DMS 273 (cell line): ENCODE measurements around the gene KCNQ5.
"Not testable (repeated sequence)": the region's sequence is repeated elsewhere in the genome, so short reads cannot be mapped to it uniquely, and the experiment has no call there.

Source experiments
- DNase-seq: peaks from one replicate; lab custom pipeline; 2025; ENCODE audit not compliant: unreplicated experiment; lab: John Stamatoyannopoulos, UW

The KCNQ5 gene

GRCh38 chr6:72984189-72984831 lies 362.4 kb downstream of the KCNQ5 start:
- DNase-seq, result not testable (repeated sequence)

DNA sequence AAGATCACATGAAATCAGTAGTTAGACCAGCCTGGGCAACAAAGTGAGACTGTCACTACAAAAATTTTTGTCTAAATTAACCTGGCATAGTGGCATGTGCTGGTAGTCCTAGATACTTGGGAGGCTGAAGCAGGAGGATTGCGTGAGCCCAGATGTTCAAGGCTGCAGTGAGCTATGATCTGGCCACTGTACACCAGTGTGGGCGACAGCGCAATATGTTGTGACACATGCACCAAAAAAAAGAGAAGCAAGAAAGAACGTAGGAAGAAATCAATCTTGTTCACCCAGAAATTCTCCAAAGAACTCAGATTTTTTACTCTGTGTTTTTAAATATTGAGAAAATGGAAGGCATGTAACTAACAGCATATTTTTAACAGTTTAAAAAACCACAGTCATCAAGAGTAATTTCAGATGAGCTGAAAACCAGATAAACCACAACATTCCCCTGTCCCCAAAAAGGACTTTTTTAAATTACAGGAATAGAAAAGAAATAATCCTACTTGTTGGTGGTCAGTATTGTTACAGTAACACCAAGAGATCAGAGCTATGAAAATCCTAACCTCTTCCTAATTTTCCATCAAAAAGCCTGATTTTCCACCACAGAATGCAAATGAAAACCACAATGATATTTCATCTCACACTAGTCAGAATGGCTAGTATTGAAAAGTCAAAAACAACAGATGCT lies 363.3 kb downstream of the KCNQ5 start:
- no peak for DNase-seq

- DNase-seq, result no peak
These were observed 365.4 kb downstream of the KCNQ5 start for GRCh38 chr6:72987301-72987700.

DNA sequence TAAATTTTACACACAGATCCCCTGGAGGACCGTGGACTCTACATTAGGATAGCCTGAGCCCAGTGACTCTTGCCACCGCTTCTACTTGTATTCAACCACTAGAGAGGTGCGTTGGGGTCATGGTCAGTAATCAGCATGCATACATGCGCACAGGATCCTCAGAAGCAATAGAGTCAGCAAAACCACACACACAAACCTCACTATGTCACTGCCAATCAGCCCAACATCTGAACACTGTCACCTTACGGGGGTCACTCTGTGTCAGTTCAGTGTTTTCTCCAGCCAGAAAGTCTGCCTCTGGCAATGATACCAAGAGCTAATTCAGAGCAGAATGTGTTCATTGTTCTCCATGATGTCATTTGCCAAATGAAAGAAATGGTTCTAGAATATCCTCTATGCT lies 378.1 kb downstream of the KCNQ5 start:
- DNase-seq, result no peak

GRCh38 chr6:73000460-73000859 lies 378.6 kb downstream of the KCNQ5 start:
- DNase-seq, result no peak

GRCh38 chr6:73002588-73002987 lies 380.7 kb downstream of the KCNQ5 start:
- no peak for DNase-seq

GRCh38 chr6:73003302-73003701 lies 381.4 kb downstream of the KCNQ5 start:
- no peak for DNase-seq

GRCh38 chr6:73004231-73004630 lies 382.4 kb downstream of the KCNQ5 start:
- DNase-seq, result no peak

- no peak for DNase-seq
These were observed 383.0 kb downstream of the KCNQ5 start for GRCh38 chr6:73004861-73005260.

- no peak for DNase-seq
These were observed 384.3 kb downstream of the KCNQ5 start for GRCh38 chr6:73006146-73006545.

DNA sequence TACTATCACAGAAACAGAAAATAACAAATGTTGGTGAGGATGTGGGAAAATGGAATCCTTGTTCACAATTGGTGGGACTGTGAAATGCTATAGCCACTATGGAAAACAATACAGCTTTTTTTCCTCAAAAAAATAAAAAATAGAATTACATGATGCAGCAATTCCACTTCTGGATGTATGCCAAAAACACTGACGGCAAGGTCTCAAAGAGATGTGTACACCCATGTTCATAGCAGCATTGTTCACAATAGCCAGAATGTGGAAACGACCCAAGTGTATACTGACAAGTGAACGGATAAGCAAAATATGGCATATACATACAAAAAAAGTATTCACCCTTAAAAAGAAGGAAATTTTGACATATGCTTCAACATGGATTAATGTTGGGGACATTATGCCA lies 390.1 kb downstream of the KCNQ5 start:
- no peak for DNase-seq

- no peak for DNase-seq
These were observed 395.6 kb downstream of the KCNQ5 start for GRCh38 chr6:73017476-73017875.

DNA sequence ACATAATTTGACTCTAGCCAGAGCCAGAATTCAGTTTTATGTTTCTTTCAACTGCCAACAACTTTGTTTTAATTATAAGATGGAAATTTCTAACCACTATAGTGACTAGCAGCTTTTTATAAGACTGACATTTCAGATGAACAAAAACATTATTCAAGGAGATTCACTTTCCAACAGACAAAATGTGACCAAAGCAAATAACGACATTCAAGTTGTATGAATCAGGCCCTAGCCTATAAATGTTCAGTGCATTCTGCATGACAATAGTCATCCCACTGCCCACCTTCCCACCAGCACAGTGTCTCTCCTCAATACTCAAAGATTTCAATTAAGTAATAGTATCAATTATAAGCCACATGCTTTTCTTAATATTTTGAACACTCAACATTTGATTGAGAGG lies 402.7 kb downstream of the KCNQ5 start:
- DNase-seq, result no peak

DNA sequence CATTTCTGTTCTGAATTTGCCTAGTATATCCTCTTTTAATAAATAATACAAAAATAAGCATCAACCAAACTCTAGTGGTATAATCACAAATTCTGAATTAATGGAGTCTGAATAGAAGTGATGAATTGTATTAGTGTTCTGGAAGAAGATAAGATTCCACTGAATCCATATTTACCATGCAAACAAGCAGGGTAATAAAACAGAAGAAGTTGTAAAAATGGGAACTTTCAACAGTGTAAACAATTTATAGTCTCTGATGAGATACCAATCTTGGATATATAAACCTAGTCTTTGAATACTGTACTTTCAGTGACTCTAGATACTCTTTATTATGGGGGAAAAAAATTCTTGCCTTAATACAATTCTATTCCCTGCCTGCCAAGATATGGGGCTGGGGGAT lies 405.8 kb downstream of the KCNQ5 start:
- no peak for DNase-seq

GRCh38 chr6:73028124-73028766 lies 406.4 kb downstream of the KCNQ5 start:
- DNase-seq, result no peak

DNA sequence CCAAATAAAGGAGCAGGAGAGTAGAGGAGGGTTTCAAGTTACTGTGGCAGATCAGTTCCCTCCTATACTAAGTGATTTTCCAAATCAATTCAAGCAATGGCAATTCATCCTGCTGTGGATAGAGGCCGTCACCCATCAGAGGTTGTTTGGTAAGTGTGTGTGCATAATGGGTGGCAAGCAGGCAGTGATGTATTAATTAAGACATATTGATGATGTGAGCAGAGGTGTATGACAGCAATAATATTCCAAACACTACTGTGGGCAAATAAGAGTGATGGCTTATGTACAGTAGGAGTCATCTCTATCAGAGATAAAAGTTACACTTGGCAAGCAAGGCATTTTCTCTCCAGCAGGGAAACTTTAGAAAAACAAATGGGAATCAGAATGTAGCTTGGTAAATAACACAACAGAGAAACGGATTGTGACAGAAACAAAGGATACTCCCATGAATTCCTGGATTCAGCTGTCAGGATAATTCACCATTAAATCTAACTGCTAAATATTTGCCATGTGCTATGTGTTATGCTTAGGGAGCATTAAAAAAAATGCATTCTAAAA lies 407.1 kb downstream of the KCNQ5 start:
- no peak for DNase-seq

GRCh38 chr6:73030257-73030656 lies 408.4 kb downstream of the KCNQ5 start:
- DNase-seq, result no peak

DNA sequence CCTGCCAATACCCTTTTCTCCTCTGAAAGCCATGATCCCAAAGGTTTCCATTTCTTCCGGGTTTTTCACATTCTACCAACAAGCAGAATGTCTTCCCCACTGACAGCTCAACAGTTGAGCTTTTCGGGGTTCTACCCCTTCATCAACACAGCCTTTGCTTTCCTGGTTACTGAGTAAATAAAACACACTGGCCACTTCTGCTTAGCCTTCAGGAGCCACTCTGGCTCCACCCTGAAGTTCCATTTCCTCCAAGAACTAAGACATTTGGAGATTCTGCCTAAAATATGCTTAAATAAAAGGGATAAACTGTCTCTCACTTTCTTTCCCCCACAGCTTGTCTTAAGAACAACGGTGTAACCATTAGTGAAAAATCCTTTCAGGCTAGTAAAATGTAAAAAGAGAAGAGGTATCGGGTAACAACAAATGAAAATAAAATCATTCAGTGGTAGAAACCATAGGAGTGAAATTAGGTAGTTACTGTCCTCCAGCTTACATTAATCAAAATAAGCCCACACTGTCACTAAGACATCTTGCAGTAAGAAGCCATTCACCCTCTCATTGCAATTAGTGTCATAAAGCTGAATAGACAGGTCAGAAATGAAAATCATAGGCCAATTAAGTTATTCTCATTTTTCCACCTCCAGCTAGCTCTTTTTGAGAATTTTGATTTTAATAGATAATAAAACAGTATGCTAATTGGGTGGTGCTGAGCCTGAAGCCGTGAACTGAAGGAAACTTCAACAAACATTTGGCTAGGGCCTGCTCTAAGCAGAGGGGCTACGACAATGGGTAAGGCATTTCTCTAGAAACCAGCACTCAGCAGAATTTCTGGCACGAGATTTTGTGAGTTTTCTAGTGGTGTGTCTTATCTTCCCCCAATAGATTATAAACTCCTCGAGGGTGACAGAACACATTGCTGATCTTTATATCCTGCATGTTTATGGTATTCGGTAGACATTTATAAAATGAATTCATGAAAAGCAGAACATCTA lies 409.2 kb downstream of the KCNQ5 start:
- no peak for DNase-seq

DNA sequence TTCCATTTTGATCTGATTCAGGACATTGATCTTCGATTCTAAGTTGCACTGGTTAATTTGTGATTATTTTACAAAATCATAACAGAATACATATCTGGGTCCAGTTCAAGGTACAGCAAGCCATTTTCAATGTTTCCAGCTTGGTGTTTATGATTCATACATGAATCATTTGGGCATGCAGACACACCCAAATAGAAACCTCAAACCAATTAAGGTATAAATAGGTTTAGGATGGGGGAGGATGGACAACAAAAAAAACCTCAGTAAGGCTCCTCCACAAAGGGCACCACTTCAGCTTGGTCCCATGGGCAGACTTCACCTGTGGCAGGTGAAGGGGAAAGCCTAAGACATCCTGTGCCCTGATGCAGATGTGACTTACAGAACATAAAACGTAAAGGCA lies 410.7 kb downstream of the KCNQ5 start:
- DNase-seq, result no peak

- DNase-seq, result no peak
These were observed 414.8 kb downstream of the KCNQ5 start for GRCh38 chr6:73036689-73037088.

- peak; percentile 12 for DNase-seq
These were observed 419.2 kb downstream of the KCNQ5 start for GRCh38 chr6:73041051-73041450.
